Stimulated activated CD8-positive, alpha-beta memory T cell treated with anti-CD3 and anti-CD28 coated beads, Interleukin-4, amount 100 ng/mL, for 48 hours (primary cell): Measurements from ENCODE around the gene LACRT.
"Not testable (repeated sequence)": the region's sequence is repeated elsewhere in the genome, so short reads cannot be mapped to it uniquely, and the experiment has no call there.

ENCODE experiments used
- DNase-seq: peaks from one replicate; pipeline ENCODE4 v3.0.0-alpha.2; 2020

The LACRT gene, protein sequence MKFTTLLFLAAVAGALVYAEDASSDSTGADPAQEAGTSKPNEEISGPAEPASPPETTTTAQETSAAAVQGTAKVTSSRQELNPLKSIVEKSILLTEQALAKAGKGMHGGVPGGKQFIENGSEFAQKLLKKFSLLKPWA

GRCh38 chr12:54634795-54635194 lies at the start of gene LACRT:
Gene LACRT, minus strand, starts transcription at chr12:54634895. Its CDS starts 54 bp downstream, at chr12:54634841.
- no peak for DNase-seq

GRCh38 chr12:54683398-54683797 lies 48.7 kb upstream of the LACRT start:
- DNase-seq, result no peak

DNA sequence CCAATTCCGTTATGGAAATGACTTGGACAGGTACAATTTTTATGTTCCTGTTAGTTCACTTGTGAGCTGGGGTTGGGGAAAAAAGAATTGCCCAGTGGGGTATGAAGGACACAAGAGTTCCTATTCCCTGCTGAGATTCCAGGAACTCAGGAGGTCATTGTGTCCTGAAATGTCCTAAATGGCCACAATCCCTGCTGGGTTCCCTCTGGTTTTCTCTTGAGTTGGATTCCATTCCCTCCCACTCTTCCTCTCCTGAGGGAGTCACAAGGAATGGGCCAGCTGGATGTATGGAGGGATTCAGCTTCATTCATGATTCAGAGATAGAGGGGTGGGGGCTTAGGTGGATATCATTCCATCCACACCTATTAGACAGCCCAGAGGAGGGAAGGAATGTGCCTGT lies 48.0 kb upstream of the LACRT start:
- no peak for DNase-seq

GRCh38 chr12:54680374-54680773 lies 45.7 kb upstream of the LACRT start:
- peak; percentile 65 for DNase-seq

DNA sequence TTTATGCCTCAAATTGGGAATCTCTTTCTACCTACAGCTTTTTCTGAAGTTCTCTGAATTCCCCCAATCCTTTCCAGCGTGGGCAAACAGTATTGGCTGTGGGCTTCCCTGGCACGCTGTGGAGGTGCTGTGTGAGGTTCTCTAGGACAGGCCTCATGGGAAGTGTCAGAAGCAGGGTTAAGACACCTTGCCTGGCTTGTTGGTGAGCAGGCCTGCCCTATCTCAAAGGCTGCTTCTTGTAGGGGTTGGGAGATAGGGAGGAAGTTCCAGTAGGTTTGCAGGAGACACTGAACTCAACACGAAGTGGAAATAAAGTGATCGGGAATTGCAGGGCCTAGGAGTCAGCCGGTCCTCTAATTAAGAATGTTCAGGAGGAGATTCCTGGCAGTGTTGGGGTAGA lies 43.4 kb upstream of the LACRT start:
- no peak for DNase-seq

DNA sequence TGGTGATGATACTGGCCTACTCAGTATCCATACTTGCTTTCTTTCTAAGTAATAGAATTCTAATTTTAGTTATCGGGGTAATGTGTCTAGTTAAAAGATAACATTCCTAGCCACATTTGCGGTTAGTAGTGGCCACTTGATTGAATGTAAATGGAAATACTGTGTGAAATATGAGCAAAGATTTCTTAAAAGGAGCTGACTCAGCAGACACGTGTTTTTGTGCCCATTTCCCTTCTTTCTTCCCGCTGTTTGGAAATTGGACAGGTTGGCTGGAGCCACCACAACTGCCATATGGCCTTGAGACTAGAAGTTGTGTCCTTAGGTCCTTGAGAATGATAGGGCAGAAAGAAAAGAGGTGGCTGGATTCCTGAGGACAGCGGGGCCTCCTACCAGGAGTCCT lies 33.2 kb upstream of the LACRT start:
- no peak for DNase-seq

DNA sequence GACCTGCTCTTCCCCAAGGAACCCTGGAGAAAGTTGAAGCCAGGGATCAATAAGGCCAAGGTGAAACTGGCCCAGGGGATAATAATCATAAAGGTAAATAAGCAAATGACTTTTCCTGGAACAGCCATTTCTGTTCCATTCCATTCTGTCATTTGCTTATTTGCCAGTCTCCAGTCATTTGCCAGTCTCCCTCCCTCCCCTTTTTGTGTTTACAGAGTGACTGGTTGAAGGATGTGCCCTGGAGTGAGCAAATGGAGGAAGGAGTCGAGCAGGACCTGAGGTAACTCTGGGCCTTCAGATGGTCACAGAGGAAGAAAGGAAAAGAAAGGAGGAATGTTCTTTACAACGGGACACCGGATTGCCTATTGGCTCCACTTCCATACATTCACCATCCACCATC lies 31.3 kb upstream of the LACRT start:
- DNase-seq, result no peak

DNA sequence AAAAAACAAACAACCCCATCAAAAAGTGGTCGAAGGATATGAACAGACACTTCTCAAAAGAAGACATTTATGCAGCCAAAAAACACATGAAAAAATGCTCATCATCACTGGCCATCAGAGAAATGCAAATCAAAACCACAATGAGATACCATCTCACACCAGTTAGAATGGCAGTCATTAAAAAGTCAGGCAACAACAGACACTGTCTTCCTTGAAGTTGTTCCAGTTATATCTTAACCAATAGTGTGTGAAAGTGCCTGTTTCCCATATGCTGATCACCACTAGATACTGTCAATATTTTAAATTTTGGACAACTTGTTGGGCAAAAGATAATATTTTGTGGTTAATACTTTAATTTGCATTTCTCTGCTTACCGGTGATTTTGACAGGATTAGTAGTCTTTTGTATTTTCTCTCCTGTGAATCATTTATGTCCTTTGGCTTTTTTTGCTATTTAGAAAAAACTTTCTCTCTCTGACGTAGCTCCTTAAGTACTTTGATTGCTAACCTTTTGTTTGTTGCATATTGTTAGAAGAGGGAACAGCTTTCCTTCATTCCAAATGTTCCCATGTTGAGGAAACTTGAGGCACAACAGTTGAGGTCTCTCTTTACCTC lies 30.4 kb upstream of the LACRT start:
- not testable (repeated sequence) for DNase-seq

- DNase-seq, result no peak
Observed at GRCh38 chr12:54663603-54664002, 28.9 kb upstream of the LACRT start.

DNA sequence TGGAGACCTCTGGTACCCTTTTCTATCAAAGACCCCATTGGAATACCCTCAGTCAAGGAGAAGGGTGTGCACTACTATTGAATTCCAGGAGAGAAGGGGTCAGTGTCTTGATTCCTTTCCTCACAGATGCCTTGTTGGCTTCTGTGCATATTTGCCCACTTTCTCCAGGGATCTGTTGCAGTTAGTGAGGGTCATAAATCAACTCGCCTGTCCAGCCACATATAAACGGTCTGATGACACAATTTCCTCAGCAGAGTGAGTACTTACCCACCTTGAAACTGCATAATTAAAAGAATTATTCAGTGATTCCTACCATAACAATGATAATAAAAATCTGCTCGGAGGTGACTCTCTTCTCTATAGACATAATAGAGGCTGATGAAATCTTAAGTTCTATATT lies 27.3 kb upstream of the LACRT start:
- DNase-seq, result no peak

DNA sequence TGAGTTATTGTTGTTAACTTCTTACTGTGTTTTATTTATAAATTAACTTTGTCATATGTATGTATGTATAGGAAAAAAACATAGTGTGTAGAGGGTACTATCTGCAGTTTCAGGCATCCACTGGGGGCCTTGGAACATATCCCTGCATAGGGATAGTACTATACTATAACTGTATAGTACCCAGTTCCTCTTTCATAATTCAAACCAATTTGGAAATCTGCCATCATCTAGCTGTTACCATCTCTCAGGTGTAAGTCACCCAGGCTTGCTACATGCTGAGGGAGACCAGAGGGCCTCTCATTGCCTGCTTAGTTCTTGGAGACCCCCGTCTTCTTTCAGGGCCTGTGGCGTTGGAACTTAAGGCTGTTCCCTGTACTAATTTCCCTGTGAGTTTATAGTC lies 26.4 kb upstream of the LACRT start:
- DNase-seq, result no peak

DNA sequence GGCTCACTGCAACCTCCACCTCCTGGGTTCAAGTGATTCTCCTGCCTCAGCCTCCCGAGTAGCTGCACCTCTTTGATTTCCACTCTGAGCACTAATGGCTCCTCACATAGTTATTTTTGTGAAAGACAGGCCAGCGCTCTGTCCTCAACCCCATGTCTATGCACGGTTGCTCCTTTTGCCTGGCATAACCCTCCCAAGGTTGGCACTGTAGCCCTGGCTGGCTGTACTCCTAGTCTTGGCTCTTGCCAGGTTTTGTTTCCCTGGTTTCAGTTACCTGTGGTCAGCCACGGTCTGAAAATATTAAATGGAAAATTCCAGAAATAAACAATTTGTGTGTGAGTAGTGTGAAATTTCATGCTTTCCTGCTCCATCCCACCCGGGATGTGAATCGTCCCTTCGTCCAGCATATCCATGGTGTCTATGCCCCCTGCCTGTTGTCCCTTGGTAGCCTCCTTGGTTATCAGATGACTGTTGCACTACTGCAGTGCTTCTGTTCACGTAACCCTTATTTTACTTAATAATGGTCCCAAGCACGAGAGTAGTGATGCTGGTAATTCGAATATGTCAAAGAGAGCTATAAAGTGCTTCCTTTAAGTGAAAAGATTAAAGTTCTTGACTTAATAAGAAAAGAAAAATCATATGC lies 25.7 kb upstream of the LACRT start:
- no peak for DNase-seq

- DNase-seq, result peak; percentile 69
Observed at GRCh38 chr12:54658306-54659264, 23.9 kb upstream of the LACRT start.

- no peak for DNase-seq
Observed at GRCh38 chr12:54657105-54657607, 22.5 kb upstream of the LACRT start.

- no peak for DNase-seq
Observed at GRCh38 chr12:54654926-54655325, 20.2 kb upstream of the LACRT start.

DNA sequence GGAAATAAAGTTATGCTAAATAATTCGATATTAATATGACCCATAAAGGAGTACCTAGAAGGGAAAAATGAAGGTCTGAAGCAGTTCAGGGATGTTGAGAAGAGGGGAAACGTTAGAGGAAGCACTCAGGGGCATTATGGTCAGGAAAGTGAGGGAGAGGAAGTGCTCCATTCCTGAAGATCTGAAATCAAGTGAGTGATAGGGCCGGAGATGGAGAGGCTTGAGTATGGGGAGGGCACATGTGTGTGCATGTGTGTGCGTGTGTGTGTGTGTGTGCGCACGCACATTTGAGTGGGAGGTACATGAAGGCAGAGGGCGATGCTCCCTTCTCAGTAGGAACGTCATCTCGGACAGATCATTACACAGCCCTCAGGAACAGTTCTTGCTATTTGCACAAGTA lies 18.3 kb upstream of the LACRT start:
- DNase-seq, result no peak

DNA sequence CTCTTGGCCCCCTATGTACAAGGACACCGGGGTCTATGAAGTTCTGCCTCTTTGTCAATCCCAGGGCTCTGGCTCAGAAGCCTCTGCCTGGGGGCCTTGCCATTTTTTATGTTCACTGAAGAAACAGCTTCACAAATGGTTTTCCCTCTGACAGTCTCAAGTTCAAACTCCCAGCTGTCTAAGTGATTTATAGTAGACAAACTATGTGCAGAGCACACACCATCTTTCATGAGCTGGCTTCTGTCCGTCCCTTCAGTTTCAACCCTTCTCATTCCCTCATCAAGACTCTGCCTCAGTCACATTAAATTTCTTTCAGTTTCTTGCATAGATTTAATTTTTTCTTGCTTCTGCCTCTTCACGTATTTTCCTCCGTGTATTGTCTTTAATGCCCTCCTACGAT lies 16.2 kb upstream of the LACRT start:
- DNase-seq, result no peak

GRCh38 chr12:54650409-54650808 lies 15.7 kb upstream of the LACRT start:
- no peak for DNase-seq

DNA sequence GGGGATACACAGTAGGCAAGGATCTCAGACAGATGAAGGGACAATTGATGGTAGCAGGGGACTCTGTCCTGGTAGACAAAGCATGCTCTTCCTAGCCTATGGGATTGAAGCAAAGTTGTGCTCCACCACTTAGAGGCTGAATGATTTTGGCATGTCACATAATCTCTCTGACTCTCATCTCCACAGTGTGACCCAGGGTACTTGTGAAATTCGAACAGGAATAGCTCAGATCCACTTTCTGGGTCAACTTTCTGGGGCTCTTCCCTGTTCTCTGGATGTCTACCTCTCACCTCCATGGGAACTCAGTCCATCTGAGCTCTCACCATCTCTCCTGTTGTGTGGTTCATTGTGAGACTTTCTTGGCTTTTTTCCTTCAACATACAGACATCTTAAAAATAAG lies 15.1 kb upstream of the LACRT start:
- DNase-seq, result no peak

DNA sequence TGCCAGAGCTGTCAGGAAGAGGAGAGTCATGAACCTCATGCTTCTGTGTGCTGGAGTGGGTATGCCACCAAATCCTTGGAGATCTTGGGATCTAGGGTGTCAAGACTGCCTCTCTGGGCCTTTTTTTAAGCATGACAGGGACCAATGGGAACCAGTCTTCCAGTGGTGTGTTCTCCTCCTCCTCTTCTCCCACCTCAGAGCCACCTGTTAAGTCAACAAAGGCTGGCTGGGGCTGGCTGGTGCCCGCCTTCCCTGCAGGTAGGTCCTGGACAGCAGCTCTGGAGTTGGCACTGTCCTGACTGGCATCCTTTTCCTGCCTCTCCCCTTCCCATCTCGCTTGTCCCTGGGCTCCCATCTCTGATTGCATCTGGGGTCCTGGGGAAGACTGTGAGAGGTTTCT lies 13.6 kb upstream of the LACRT start, which contains the start of gene DCD:
TSS of gene DCD (minus strand) at position 101 of the 400 bp plus-strand sequence. CDS start at position 39, 62 bp downstream.
- DNase-seq, result no peak

DNA sequence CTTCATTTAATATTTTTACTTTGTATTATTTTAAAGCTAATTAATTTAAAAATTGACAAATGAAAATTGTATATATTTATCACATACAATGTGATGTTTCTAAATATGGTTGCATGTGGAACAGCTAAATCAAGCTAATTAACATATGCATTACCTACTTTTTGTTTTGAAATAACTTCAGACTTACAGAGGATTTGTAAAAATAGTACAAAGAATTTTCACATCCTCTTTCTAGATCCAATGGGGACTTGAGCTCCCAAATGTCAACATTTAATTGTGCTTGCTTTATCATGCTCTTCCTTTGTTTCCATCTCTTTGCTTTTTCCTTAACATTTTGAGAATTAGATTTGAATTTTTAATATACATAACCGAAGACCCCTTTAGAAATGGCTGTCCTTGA lies 6.9 kb upstream of the LACRT start:
- no peak for DNase-seq

GRCh38 chr12:54641089-54641488 lies 6.4 kb upstream of the LACRT start:
- DNase-seq, result no peak

- DNase-seq, result not testable (repeated sequence)
Observed at GRCh38 chr12:54639112-54639511, 4.4 kb upstream of the LACRT start.
